ENCODE measurements around the gene GRID2IP. TPM values are rescaled to one million over a fixed set of nuclear protein-coding genes. Genes with fewer than 3 reads are reported as not detected.

The GRID2IP gene
- polyA plus RNA-seq, 1 donor from 2014 or later, result 0.09 TPM

Other genes with a start within 250 kb of the GRID2IP start
- 7.8 TPM for gene FAM220A, start 202.5 kb downstream of the GRID2IP start, polyA plus RNA-seq
- 150 TPM for gene RAC1, start 176.9 kb downstream of the GRID2IP start, polyA plus RNA-seq
- gene DAGLB, start 103.5 kb downstream of the GRID2IP start, polyA plus RNA-seq, result 15.5 TPM
- gene KDELR2, start 67.3 kb downstream of the GRID2IP start, polyA plus RNA-seq, result 47.2 TPM
- 71.7 TPM for gene ZDHHC4, start 26.0 kb upstream of the GRID2IP start, polyA plus RNA-seq
- gene INTS15, start 38.6 kb upstream of the GRID2IP start, polyA plus RNA-seq, result 41.3 TPM
- 1.5 TPM for gene ZNF853, start 64.1 kb upstream of the GRID2IP start, polyA plus RNA-seq
- 2.1 TPM for gene ZNF316, start 85.9 kb upstream of the GRID2IP start, polyA plus RNA-seq
- gene ZNF12, start 155.5 kb upstream of the GRID2IP start, polyA plus RNA-seq, result 27.8 TPM
- not detected for gene RSPH10B2, start 202.6 kb upstream of the GRID2IP start, polyA plus RNA-seq